Psoas muscle (tissue), 8 donors: ENCODE results near the gene FAM83C. TPM values are rescaled to one million over a fixed set of nuclear protein-coding genes. Genes with fewer than 3 reads are reported as not detected.

Source experiments
- ATAC-seq, 4 donors: fragments of 200-7000 bp; cut with Tn5 transposase; one replicate each; pipeline ENCODE4 v1.9.1; 2020; ENCODE audit warnings: moderate library complexity in 3 of 4, mild to moderate bottlenecking in 2 of 4
- DNase-seq, 2 donors: peaks; one replicate each; pipeline ENCODE4 v3.0.0-alpha.2; 2020
- H3K27ac ChIP-seq: fragments of 200-600 bp; one replicate; pipeline ENCODE4 v1.8.0; 2022
- H3K27me3 ChIP-seq, 3 donors: fragments of 200-600 bp in 1 of 3; one replicate each; pipeline versions ENCODE4 v1.6.1 to v1.8.0; 2013 to 2022; ENCODE audit warnings: low read length in 2 of 3, mild to moderate bottlenecking in 2 of 3, moderate library complexity in 1 of 3; ENCODE audit not compliant: insufficient read depth in 3 of 3
- H3K36me3 ChIP-seq, 2 donors: fragments of 200-600 bp in 1 of 2; one replicate each; pipeline versions ENCODE4 v1.6.1 to v1.8.0; 2013 to 2022; ENCODE audit warnings: low read depth in 1 of 2, mild to moderate bottlenecking in 1 of 2, moderate library complexity in 1 of 2; ENCODE audit not compliant: insufficient read depth in 1 of 2
- H3K4me1 ChIP-seq: fragments of 200-600 bp; one replicate; pipeline ENCODE4 v1.8.0; 2022
- H3K4me3 ChIP-seq: fragments of 200-600 bp; one replicate; pipeline ENCODE4 v1.8.0; 2022; ENCODE audit warnings: mild to moderate bottlenecking
- H3K9me3 ChIP-seq: fragments of 200-600 bp; one replicate; pipeline ENCODE4 v1.8.0; 2022
- CTCF ChIP-seq: fragments of 200-600 bp; IDR thresholded peaks from one replicate; pipeline ENCODE4 v1.8.0; 2022; ENCODE audit warnings: antibody characterized with exemption
- WGBS, 3 donors: extraction: QIAGEN DNeasy Blood & Tissue Kit; methylation state at CpG; one replicate each; pipeline versions ENCODE4 v1.1.6 to v1.1.7; 2013; 5-methylcytosine and 5-hydroxymethylcytosine counted together
- intact Hi-C, 2 donors: fragments of 100-400 bp; cut with DNase I; formaldehyde crosslinking; loops; one replicate each; pipeline versions ENCODE4 v1.11.0 to v1.14.2; 2022
- polyA plus RNA-seq, 3 donors: library from polyadenylated mRNA; stranded (reverse); fragments of 200-250 nt; gene quantifications; one replicate each; pipeline ENCODE4 v1.2.3, GENCODE V29; 2013
- total RNA-seq, 4 donors: library from RNA; stranded (reverse); fragmentation: NEBNext Ultra II Directional in 2 of 4; extraction: Animal tissue kit (Norgen Biotek cat#: 25700) in 2 of 4; gene quantifications; one replicate each; pipeline versions ENCODE4 v1.2.1 to v1.2.4, GENCODE V29; 2021 to 2023
- donor health status: healthy with polysubstance abuse.
- donor health status: DM: no; HTN: no; CAD: no; lungs with moderate emphysema.
- donor health status: Bipolar disorder and iron deficiency.
- donor health status: healthy.
- donor health status: DM: yes; HTN: yes; CAD: no.
- donor health status: DM: no; HTN: no; CAD: no.
- donor health status: DM: no; HTN: no; CAD: no.
- donor health status: DM: yes; HTN: yes; CAD: no.

FAM83C gene
- total and polyA plus RNA-seq, 7 donors = 0.04 to 0.07 (median 0.04) TPM; not detected in 4

GRCh38 chr20:35326740-35327073 is 34.5 kb upstream of the FAM83C start:
- no peak for DNase-seq
- Histone ChIP-seq H3K36me3 (no peaks in the 10 kb centered on the region), H3K27ac (peak overlapping the region; percentile 71), H3K9me3 (no peaks in the 10 kb centered on the region), H3K27me3 (no peaks in the 10 kb centered on the region), H3K4me1 (peaks cover 30% of the 10 kb centered on the region), H3K4me3 (no peak overlapping the region)
- intact Hi-C loops = loop anchor here in 1 of 2 donors (5.0 kb wide), 1 partner anchor 41 kb away; no protein-coding TSS in a partner anchor
- WGBS, 3 donors = 68 to 83% (median 72%) methylated on average over 3 of the region's 3 CpGs
- ATAC-seq = peak in 2 of 4 donors; percentile 14 to 28
- no peak for TF ChIP-seq CTCF

- Histone ChIP-seq H3K27ac (peak overlapping the region; percentile 71), H3K4me1 (peaks cover 30% of the 10 kb centered on the region), H3K36me3 (no peaks in the 10 kb centered on the region), H3K9me3 (no peaks in the 10 kb centered on the region), H3K4me3 (no peak overlapping the region), H3K27me3 (no peaks in the 10 kb centered on the region)
- WGBS, 3 donors = 33 to 54% (median 45%) methylated on average over 11 of the region's 11 CpGs
- intact Hi-C loops = loop anchor here in 1 of 2 donors (5.0 kb wide), 1 partner anchor 41 kb away; no protein-coding TSS in a partner anchor
- DNase-seq = no peak
- no peak for TF ChIP-seq CTCF
- ATAC-seq = peak; percentile 41 to 60 (median 50)
Measured at GRCh38 chr20:35326021-35326739, 34.0 kb upstream of the FAM83C start.

- Histone ChIP-seq H3K27me3 (no peaks in the 10 kb centered on the region), H3K4me3 (no peak overlapping the region), H3K27ac (peak overlapping the region; percentile 71), H3K9me3 (no peaks in the 10 kb centered on the region), H3K4me1 (peaks cover 30% of the 10 kb centered on the region), H3K36me3 (no peaks in the 10 kb centered on the region)
- 78 to 84% (median 84%) methylated on average over 6 of the region's 6 CpGs for WGBS, 3 donors
- TF ChIP-seq CTCF = no peak
- intact Hi-C loops = loop anchor here in 1 of 2 donors (5.0 kb wide), 1 partner anchor 42 kb away; no protein-coding TSS in a partner anchor
- no peak for DNase-seq
- ATAC-seq = no peak
Measured at GRCh38 chr20:35325401-35325800, 33.2 kb upstream of the FAM83C start.

- H3K9me3 ChIP-seq = no peaks in the 10 kb centered on the region
- WGBS, 3 donors = 94 to 99% (median 94%) methylated on average over 3 of the region's 3 CpGs
- intact Hi-C loops = no loop called here
- H3K4me3 ChIP-seq = no peak overlapping the region
- no peak for TF ChIP-seq CTCF
- H3K27ac ChIP-seq = peak overlapping the region; percentile 79
- H3K36me3 ChIP-seq = no peaks in the 10 kb centered on the region
- no peak for ATAC-seq
- H3K4me1 ChIP-seq = peaks cover 20% of the 10 kb centered on the region
- no peak for DNase-seq
- H3K27me3 ChIP-seq = no peaks in the 10 kb centered on the region
Measured at GRCh38 chr20:35320396-35321126, 28.3 kb upstream of the FAM83C start.
